Effector memory CD8-positive, alpha-beta T cell (primary cell): ENCODE data around the gene CACNB2.

Experiments
- ATAC-seq: fragments of 150-1000 bp; cut with Tn5 transposase; replicated peaks from 2 replicates; pipeline ENCODE4 v1.10.0; 2021; ENCODE audit warnings: mild to moderate bottlenecking, moderate library complexity
- DNase-seq, 3 experiments: peaks; one replicate each; pipeline ENCODE4 v3.0.0; 2021
- H3K27ac Mint-ChIP-seq, 2 donors: one replicate each; pipeline ENCODE4 v1.8.0; 2022; ENCODE audit warnings: mild to moderate bottlenecking in 2 of 2, mixed read lengths in 2 of 2, moderate library complexity in 2 of 2
- H3K27me3 Mint-ChIP-seq, 2 donors: one replicate each; pipeline ENCODE4 v1.8.0; 2022; ENCODE audit warnings: mixed read lengths in 2 of 2
- H3K36me3 Mint-ChIP-seq: one replicate; pipeline ENCODE4 v1.8.0; 2022; ENCODE audit warnings: mild to moderate bottlenecking, moderate library complexity, mixed read lengths; ENCODE audit not compliant: insufficient read depth
- H3K4me1 Mint-ChIP-seq, 2 donors: one replicate each; pipeline ENCODE4 v1.8.0; 2022; ENCODE audit warnings: low read depth in 2 of 2, mixed read lengths in 2 of 2
- H3K4me3 Mint-ChIP-seq, 2 donors: one replicate each; pipeline ENCODE4 v1.8.0; 2022; ENCODE audit warnings: mild to moderate bottlenecking in 2 of 2, mixed read lengths in 2 of 2, moderate library complexity in 2 of 2
- H3K9me3 Mint-ChIP-seq, 2 donors: one replicate each; pipeline ENCODE4 v1.8.0; 2022; ENCODE audit warnings: mixed read lengths in 2 of 2

CACNB2 gene

DNA sequence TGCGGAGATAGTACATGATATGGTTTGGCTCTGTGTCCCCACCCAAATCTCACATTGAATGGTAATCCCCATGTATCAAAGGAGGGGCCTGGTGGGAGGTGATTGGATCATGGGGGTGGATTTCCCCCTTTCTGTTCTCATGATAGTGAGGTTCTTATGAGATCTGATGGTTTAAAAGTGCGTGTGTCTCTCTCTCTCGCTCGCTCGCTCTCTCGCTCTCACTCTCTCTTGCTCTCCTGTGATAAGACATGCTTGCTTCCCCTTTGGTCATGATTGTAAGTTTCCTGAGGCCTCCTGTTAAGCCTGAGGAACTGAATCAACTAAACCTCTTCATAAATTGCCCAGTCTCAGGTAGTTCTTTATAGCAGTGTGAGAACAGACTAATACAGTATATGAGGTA, 339.3 kb downstream of the CACNB2 start:
- H3K4me1 Mint-ChIP-seq: no peaks in the 10 kb centered on the region
- H3K4me3 Mint-ChIP-seq: no peak overlapping the region
- H3K36me3 Mint-ChIP-seq: no peaks in the 10 kb centered on the region
- no peak for DNase-seq
- ATAC-seq: no peak
- H3K9me3 Mint-ChIP-seq: no peaks in the 10 kb centered on the region
- H3K27me3 Mint-ChIP-seq: peaks cover 6 to 8% of the 10 kb centered on the region in 2 donors
- no peak overlapping the region for H3K27ac Mint-ChIP-seq

DNA sequence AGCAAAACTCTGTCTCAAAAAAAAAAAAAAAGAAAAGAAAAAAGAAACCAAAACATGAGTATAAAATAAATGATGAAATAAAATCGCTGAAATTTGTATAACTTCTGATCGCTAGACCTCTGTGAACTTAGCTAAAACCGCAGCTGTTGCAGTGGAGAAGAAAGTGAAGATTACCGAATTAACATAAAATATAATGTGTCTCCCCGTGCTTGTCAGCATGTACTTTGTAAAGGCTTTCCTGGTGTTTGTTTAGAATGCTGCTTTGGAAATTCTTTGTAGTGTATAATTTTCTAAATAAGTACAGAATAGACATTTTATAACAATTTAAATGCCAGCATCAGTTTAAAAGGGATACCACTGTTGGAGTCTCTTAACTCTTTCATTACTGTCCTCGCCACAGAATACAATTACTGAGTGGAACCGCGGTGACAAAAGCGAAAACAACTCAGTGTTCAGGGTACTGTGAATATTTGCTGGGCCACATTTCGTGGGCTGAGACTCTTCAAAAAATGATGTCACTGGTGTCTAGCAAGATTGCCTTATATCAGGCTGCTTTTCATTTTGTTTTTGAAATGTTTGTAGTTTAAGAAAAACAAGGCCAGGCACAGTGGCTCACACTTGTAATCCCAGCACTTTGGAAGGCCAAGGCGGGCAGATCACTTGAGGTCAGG, 343.4 kb downstream of the CACNB2 start:
- DNase-seq (no peak), ATAC-seq (no peak)
- Mint-ChIP-seq H3K36me3 (no peaks in the 10 kb centered on the region), H3K4me3 (no peak overlapping the region), H3K27ac (no peak overlapping the region), H3K27me3 (peaks cover 6 to 10% of the 10 kb centered on the region in 2 donors), H3K9me3 (no peaks in the 10 kb centered on the region), H3K4me1 (no peaks in the 10 kb centered on the region)

GRCh38 chr10:18486438-18486837, 346.2 kb downstream of the CACNB2 start:
- Mint-ChIP-seq H3K27ac (no peak overlapping the region), H3K36me3 (no peaks in the 10 kb centered on the region), H3K4me1 (no peaks in the 10 kb centered on the region), H3K27me3 (peaks cover 4 to 10% of the 10 kb centered on the region in 2 donors), H3K9me3 (no peaks in the 10 kb centered on the region), H3K4me3 (no peak overlapping the region)
- no peak for DNase-seq
- ATAC-seq: no peak

DNA sequence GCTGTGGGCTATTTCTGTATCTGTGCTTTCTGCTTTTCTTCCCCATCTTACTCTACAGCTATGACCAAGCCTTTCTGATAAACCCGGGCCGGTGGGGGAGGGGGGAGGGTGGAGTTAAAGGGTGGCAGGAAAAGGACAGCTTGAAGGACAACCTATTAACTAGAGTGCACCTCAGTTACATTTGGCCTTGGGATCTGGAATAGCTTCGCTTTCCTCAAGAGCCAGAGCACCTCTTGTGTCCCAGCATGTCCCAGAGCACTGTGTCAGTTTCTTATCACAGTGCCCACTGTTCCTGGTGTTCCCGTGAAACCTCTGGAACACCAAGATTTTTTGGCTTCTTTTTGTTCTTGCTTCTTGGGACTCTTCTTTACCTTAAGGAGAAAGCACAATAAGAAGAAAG, 350.5 kb downstream of the CACNB2 start:
- H3K27me3 Mint-ChIP-seq: peaks cover 0 to 10% of the 10 kb centered on the region in 2 donors
- no peak overlapping the region for H3K27ac Mint-ChIP-seq
- no peaks in the 10 kb centered on the region for H3K9me3 Mint-ChIP-seq
- DNase-seq (no peak), ATAC-seq (no peak)
- H3K4me3 Mint-ChIP-seq: no peak overlapping the region
- H3K4me1 Mint-ChIP-seq: no peaks in the 10 kb centered on the region
- peaks cover 2% of the 10 kb centered on the region for H3K36me3 Mint-ChIP-seq

DNA sequence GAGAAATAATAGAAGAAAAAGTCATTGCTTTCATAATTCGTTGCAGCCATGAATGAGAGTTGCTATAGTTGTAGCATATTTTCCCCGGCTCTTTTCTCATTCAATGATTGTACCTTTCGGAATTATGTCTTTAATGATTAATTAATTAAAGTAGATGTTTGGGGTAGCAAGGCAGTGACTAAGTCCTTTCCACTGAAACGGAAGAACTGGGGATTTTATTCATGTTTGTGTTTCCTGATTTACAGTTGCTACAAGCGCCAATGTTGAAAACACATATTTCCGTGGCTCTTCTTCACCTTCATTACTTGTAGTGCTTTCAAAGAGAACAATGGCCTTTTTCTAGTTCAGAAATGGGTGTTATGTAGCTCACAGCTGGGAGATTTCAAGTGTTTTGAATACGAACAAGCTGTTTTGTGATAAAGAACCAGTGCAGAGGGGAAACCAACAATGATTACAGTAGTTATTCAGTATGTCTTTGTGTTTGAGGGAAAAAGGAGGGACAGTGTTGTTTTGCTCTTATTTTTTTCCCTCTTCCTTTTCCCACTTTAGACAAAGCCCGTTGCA, 357.7 kb downstream of the CACNB2 start:
- H3K4me3 Mint-ChIP-seq: no peak overlapping the region
- no peak for ATAC-seq
- no peak for DNase-seq
- no peaks in the 10 kb centered on the region for H3K9me3 Mint-ChIP-seq
- no peaks in the 10 kb centered on the region for H3K4me1 Mint-ChIP-seq
- H3K36me3 Mint-ChIP-seq: peaks cover 2% of the 10 kb centered on the region
- no peak overlapping the region for H3K27ac Mint-ChIP-seq
- peaks cover 5 to 9% of the 10 kb centered on the region in 2 donors for H3K27me3 Mint-ChIP-seq

DNA sequence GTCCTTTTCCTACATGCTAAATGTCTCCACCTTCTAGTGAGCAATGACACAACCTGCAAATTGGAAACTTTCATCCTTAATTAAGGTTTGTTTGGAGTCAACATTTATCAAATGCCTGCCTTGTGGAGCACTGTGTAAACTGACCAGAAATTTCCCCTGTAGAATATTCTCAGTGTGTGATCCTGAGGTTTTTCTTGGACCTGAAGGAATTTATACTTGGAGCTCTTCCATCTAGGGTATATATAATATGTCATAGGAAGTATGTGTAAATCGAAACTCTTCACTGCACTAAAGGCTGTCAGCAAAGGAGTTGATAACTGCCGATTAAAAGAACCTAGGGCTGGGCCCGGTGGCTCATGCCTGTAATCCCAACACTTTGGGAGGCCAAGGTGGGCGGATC, 358.8 kb downstream of the CACNB2 start:
- DNase-seq: no peak
- Mint-ChIP-seq H3K4me3 (no peak overlapping the region), H3K36me3 (peaks cover under 1% of the 10 kb centered on the region), H3K27ac (no peak overlapping the region), H3K27me3 (peaks cover 9 to 14% of the 10 kb centered on the region in 2 donors), H3K9me3 (no peaks in the 10 kb centered on the region), H3K4me1 (no peaks in the 10 kb centered on the region)
- no peak for ATAC-seq

GRCh38 chr10:18500576-18500975, 360.4 kb downstream of the CACNB2 start:
- Mint-ChIP-seq H3K4me3 (no peak overlapping the region), H3K36me3 (no peaks in the 10 kb centered on the region), H3K27ac (no peak overlapping the region), H3K4me1 (no peaks in the 10 kb centered on the region), H3K27me3 (peaks cover 15 to 22% of the 10 kb centered on the region in 2 donors), H3K9me3 (no peaks in the 10 kb centered on the region)
- ATAC-seq (no peak), DNase-seq (no peak)

- Mint-ChIP-seq H3K36me3 (no peaks in the 10 kb centered on the region), H3K4me1 (no peaks in the 10 kb centered on the region), H3K4me3 (no peak overlapping the region), H3K9me3 (no peaks in the 10 kb centered on the region), H3K27me3 (peaks cover 15 to 22% of the 10 kb centered on the region in 2 donors), H3K27ac (no peak overlapping the region)
- ATAC-seq: no peak
- no peak for DNase-seq
These were observed 361.0 kb downstream of the CACNB2 start for GRCh38 chr10:18501198-18501597.

GRCh38 chr10:18501629-18502028, 361.4 kb downstream of the CACNB2 start:
- no peaks in the 10 kb centered on the region for H3K36me3 Mint-ChIP-seq
- H3K27me3 Mint-ChIP-seq: peaks cover 15 to 22% of the 10 kb centered on the region in 2 donors
- H3K4me3 Mint-ChIP-seq: no peak overlapping the region
- ATAC-seq: no peak
- H3K4me1 Mint-ChIP-seq: no peaks in the 10 kb centered on the region
- H3K9me3 Mint-ChIP-seq: no peaks in the 10 kb centered on the region
- no peak overlapping the region for H3K27ac Mint-ChIP-seq
- DNase-seq: no peak

DNA sequence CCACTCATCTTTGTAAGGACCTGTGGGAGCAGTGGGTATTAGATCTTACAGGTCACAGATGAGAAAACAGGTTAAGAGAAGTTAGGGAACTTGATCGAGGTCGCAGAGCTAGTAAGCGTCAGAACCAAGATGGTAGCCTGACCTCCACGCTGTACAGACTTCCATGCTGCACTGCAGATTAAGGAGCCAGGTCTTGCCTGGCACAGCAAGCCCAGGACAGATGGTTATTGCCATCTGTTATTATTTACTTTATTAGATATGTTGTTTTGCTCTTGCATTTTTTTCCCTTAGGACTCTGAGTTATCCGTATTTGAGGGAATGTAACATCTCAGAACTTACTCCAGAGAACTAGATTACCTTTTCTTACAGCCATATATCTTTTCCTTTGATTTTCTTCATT, 363.9 kb downstream of the CACNB2 start:
- no peak for ATAC-seq
- H3K4me3 Mint-ChIP-seq: no peak overlapping the region

DNA sequence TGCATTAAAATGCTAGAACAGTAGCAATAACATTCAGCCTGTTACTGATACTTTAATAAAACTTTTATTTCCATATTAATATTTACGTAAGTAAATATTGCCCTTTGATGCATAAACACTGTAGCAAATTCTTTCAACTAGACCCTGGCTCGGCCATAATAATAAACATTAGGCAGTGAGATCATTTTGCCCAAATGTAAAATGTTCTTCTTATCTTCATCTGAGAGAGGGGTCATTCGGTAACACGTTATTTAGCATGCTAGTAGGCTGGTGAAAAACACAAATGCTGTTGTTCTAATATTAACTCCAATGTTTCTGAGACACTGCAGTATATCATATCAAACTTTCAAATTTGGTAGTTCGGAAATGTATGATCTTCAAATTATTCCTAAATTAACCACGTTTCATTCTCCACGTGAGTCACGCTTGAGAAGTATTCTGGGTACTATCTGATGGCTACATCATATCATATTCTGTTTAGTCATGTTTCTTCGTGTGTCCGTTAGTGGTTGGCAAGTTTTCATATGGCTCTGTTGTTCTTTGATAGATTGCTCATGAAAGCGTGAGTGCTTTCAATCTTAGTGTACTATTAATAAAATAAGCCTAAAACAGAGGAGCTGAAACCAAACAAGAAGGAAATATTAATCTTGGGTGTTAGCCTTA, 365.4 kb downstream of the CACNB2 start:
- no peak overlapping the region for H3K4me3 Mint-ChIP-seq
- ATAC-seq (no peak), DNase-seq (no peak)
- H3K36me3 Mint-ChIP-seq: no peaks in the 10 kb centered on the region
- peaks cover 15% of the 10 kb centered on the region in 2 donors for H3K27me3 Mint-ChIP-seq
- no peaks in the 10 kb centered on the region for H3K9me3 Mint-ChIP-seq
- no peak overlapping the region for H3K27ac Mint-ChIP-seq
- no peaks in the 10 kb centered on the region for H3K4me1 Mint-ChIP-seq

More for the DNA sequence above, 363.9 kb downstream of the CACNB2 start:
- no peaks in the 10 kb centered on the region for H3K9me3 Mint-ChIP-seq
- DNase-seq: no peak
- peaks cover 15 to 22% of the 10 kb centered on the region in 2 donors for H3K27me3 Mint-ChIP-seq
- H3K4me1 Mint-ChIP-seq: no peaks in the 10 kb centered on the region
- no peaks in the 10 kb centered on the region for H3K36me3 Mint-ChIP-seq
- no peak overlapping the region for H3K27ac Mint-ChIP-seq

DNA sequence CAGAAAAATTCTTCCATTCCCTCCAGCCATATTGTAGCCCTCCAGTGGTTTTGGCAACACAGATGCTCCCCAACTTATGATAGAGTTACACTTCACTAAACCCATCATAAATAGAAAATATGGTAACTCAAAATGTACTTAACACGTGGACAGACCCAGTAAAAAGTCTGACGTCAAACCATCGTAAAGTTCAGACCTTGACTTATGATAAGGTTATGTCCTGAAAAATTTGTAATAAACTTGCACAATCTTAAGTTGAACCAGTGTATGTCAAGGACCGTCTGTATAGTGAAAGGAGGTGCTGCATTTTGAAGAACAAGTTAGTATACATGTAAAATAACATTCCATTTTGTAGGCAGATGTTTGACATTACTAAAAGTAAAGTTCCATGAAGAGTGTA, 368.4 kb downstream of the CACNB2 start:
- H3K27me3 Mint-ChIP-seq: peaks cover 10 to 12% of the 10 kb centered on the region in 2 donors
- H3K4me1 Mint-ChIP-seq: no peaks in the 10 kb centered on the region
- peaks cover 6% of the 10 kb centered on the region in 2 donors for H3K9me3 Mint-ChIP-seq
- DNase-seq (no peak), ATAC-seq (no peak)
- H3K4me3 Mint-ChIP-seq: no peak overlapping the region
- H3K36me3 Mint-ChIP-seq: no peaks in the 10 kb centered on the region
- H3K27ac Mint-ChIP-seq: no peak overlapping the region

DNA sequence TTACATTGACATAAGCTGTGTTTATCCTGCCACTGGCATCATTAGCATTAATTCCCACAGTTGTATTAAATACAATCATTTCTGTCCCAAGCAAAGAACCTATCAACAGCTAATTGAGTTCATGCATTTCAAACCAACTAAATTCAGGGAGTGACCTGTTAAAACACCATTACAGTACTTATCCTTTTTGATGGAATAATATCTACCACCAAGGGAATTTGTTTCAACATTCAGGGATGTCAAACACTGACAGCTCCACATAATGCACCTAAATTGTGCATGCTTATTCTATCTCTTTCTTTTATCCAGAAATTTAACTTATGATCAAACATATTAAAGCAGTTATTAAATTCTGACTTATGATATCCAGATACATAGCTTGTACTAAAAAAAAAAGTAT, 374.3 kb downstream of the CACNB2 start:
- H3K4me3 Mint-ChIP-seq: no peak overlapping the region
- H3K9me3 Mint-ChIP-seq: peaks cover 8 to 20% of the 10 kb centered on the region in 2 donors
- peaks cover 4% of the 10 kb centered on the region for H3K36me3 Mint-ChIP-seq
- peaks cover 3 to 8% of the 10 kb centered on the region in 2 donors for H3K27me3 Mint-ChIP-seq
- H3K4me1 Mint-ChIP-seq: no peaks in the 10 kb centered on the region
- ATAC-seq (no peak), DNase-seq (no peak)
- H3K27ac Mint-ChIP-seq: no peak overlapping the region

DNA sequence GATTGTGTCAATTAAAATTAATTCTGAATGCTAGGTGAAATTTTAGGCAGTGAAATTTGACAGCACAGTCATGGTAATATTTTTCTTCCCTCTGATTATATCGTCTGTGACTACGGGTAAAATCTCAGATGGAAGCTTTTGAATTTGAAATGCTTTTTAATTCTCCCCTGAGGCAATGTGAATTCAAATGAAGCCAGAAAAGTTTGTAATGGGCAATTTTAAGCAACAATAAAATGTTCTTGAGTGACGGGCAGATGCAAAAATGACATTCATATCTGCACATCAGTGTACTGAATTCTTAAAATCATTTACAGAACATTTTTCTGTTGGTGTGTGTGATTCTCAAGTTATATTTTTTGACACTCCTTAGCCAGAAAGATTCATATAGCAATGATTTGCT, 376.6 kb downstream of the CACNB2 start:
- DNase-seq (no peak), ATAC-seq (no peak)
- Mint-ChIP-seq H3K36me3 (peaks cover 4% of the 10 kb centered on the region), H3K9me3 (peaks cover 12 to 34% of the 10 kb centered on the region in 2 donors), H3K4me3 (no peak overlapping the region), H3K4me1 (no peaks in the 10 kb centered on the region), H3K27ac (no peak overlapping the region), H3K27me3 (peaks cover 11 to 12% of the 10 kb centered on the region in 2 donors)
